HG03439 (cell line): ENCODE measurements around the gene ARAP1.
A peak's percentile ranks its signal among the peaks of the same experiment; 100 is the strongest.

Experiments used
- ATAC-seq: cut with Tn5 transposase; IDR thresholded peaks from one replicate; pipeline ENCODE4 v1.9.1; 2021; ENCODE audit warnings: mild to moderate bottlenecking, moderate library complexity; ENCODE audit not compliant: unreplicated experiment

Gene ARAP1

DNA sequence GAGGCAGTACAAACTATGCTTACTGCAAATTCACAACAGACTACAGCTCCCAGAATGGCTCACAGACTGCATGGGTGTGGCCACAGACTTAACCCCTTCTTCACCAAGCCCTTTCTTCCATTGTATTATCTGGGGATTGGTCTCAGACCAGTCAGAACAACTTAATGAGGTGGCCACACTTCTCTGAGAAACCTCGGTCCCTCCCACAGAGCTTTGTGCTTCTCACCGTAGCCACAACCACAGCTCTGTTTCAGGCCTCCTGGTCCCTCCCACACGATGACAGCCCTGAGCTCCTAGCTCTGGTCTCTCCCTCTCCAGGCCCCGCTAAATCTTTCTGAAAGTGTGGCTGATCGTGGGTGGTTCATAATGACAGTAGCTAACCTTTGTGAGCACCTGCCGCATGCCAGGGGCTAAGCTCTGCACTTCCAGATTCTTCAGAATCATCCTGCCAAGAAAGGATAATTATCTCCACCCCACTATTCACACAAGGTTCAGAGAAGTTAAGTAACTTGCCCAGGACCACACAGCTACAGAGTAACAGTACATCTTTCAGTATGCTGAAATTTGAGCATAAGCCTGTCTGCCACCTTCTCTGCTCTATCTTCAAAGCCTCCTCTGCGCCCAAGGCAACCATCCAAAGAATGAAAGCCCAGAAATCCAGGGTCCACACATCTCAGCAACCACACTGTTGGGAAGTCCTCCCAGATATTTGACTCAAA lies 83.4 kb downstream of the ARAP1 start:
- ATAC-seq = peak; percentile 90

DNA sequence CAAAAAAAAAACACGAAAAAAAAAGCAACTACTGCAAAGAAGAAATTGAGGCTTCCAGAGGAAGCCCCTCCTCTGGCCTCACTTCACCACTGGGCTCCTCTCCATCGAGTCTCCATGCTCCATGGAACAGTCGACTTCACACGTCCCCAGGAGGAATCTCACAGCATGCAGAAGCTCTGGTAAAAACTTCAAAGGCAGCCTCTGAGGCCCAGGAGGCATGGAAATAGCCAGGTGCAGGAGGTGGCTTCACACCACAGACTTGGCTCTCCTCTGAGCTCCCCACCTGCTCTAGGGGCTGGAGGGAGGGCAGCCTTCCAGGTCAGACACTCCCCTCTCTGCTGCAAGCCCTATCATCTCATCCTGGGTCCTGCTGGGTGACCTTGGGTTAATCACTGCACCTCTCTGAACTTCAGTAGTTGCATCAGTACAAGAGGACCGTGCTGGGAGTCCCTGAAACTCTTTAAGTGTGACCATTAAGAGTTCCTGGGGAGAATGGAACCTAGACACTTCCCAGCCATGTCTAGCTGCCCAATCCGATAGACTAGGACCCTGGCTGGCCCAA lies 86.2 kb downstream of the ARAP1 start:
- no peak for ATAC-seq

DNA sequence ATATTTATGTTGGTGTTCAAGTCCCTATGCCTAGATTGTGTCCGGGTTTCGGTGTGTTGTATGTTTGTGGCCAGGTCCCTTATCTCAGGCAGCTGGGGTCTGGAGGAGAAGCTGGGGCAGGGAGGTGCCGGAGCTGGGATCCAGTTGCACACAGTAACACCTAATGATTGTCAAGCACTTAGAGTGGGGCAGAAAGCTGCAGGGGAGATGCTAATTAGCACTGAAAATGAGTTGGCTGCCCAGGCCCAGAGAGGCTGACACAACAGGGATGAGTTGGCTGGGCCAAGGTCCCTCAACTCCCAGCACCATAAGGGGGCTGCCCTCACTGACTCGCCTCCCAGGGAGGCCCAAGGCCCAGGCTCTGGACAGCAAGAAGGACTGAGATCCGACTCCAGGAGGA lies 90.2 kb downstream of the ARAP1 start:
- ATAC-seq = no peak

DNA sequence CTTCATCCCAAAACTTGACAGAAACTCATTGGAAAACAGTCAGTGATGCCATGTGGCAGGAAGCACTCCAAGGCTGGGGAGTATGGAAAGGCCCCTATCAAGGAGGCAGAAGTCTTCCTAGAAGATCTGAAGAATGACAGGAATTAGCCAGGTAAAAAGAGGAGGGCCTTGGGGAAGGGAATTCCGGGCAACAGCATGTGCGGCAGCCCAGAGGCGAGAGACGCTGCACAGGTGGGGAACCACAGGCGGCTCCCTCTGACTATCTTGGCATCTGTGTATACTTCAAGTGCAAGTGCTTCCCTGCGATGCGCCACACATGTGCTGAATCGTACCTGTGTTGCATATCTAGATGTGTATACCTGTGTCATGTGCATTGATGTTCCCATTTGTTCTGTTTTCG lies 90.7 kb downstream of the ARAP1 start:
- no peak for ATAC-seq

DNA sequence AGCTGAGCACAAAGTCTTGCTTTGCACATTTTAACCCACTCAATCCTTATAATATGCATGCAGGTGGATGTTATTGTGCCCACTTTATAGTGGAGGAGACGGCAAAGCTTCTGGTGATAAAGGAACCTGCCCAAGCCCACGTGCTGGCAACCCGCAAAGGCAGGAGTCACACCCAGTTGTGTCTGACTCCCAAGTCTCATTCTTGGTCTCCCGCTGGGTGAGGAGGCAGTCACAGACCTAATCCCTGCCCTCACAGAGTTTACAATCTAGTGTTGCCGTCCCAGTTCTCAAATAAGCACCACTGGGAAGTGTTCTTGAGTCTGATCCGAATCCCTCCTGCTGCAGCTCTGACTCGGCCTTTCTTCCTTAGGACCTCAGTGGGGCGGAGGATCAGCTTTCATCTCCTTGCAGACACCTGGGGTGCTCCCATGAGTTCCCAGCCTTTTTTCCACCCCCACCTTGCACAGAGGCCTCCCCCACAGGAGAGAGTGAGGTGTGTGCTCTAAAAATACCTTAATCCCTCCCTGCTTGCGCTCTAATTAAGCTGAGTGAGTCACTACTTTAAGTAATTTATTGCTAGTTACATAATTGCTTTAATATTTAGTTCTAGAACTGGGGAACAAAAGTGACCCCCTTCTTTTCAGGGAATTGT lies 93.1 kb downstream of the ARAP1 start:
- ATAC-seq = no peak

DNA sequence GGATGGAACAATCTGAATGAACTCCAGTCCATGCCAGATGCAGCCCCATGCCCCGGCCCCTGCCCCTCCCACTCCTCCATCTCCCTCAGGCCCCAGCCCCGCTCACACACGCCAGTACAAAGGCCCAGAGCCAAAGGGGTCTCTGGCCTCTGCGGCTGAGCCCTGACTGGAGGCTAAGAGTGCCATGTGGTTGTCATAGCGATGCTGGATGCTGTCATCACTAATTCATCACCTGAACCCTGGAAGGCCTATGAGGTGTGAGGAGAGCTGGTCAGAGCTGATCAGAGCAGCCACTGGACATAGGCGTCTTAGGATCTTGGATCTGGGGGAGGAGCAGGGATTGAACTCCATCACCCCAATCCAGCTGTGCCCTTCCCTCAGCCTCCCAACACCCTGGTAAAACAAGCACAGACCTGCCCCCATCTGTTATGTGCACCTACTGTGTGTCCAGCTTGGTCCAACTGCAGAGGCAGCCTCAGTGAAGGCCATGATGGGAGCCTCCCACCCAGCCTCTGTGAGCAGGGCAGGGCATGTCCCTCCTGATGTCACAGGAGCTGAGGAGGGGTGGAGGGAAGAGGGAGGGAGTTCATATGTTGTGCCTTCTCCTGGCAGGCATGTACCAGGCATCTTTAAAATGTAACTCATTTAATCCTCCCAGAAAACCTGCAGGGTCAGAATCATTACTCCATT lies 94.7 kb downstream of the ARAP1 start:
- no peak for ATAC-seq

DNA sequence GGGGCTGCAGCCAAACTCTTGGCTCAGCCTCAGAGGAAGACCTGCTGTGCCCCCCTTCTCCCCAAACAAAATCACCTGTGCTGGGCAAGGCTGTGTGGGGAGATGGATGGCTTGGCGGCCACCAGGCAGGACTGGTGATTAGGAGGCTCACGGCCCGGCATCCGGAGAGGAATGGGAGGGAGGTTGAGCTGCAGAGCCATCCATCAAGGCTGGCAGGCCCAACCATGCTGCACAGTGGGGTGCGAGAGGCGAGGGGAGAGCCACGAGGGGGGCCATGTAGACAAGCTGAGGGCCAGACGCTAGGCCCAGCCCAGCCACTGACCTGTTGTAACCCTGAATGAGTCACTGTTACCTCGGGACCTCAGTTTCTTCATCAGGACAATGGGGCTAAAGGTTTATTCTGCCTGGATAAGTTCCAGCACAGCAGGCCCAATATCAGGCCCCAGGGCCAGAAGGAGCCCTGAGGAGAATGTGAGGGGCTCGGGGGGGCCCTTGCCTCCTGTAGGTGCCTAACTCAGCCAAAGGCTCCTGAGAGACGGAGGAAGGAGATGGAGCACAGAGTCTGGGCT lies 96.2 kb downstream of the ARAP1 start:
- no peak for ATAC-seq

DNA sequence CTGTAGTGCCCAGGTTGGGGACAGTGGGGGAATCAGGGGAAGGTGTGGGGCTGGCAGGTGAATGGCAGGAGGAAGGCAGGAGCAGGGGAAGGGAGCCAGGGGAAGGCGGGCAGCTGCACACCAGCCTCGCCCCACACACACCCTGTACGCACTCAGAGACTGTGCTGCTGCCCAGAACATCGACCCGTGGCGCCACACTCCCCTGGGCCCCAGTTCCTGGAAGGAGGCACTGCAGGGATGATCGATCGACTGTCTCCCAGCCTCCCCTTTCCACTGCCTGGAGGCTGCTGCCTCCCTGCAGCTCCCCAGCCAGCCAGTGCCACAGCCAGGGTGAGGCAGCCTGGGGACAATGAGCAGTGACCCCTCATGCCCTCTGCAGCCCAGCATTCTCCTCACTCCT lies 97.2 kb downstream of the ARAP1 start:
- ATAC-seq = no peak

DNA sequence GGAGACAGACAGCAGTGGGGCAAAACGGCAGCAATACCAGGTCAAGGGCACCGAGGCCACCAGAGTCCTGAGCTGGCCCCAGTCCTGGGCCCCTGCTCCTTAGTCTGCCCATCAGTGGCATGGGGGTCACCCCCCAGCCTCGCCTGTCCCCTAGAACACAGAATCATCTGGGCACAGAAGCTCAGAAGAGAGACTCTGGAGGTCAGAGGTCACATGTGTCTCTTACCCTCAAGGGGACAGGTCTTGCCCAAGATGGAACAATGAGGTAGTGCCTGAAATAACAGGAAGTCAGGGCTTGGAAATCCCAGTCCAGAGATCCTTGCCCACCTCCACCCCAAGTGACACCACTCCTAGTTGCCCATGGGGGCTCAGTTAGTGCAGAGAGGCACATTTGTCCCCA lies 98.6 kb downstream of the ARAP1 start:
- ATAC-seq = no peak

DNA sequence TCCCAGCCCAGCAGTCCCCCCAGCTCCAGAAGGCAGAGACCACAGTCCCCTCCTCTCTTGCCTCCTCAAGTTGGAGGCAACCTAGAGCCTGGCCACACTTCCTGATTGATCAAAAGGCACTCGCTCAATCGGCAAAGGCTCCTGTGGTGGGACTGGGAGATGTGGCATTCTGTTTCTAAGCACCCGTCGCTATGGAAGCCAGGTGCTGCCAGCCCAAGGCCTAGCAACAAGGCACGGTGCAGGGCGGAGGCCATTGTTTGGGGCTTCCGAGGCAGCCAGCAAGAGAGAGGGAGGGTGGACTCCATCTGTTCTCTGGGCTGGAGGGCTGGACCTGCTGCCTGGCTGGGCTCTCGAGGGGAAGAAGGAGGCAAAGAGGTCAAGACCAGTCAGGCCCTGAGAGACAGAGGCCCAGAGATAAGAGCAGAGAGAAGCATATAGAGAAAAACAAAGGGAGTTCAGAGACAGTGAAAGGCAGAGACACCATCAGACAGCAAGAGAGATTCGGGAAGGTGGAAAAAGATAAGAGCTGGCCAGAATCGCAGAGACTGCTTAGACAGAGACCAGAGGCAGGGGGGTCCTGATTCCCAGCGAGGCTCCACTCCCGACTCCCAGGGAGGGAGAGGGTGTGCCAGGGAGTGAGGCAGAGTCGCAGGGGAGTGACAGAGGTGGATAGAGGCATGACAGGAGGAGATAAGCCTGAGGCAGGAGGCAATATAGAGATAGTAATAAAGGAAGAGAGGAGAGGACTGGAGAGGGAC lies 99.2 kb downstream of the ARAP1 start:
- ATAC-seq = no peak

DNA sequence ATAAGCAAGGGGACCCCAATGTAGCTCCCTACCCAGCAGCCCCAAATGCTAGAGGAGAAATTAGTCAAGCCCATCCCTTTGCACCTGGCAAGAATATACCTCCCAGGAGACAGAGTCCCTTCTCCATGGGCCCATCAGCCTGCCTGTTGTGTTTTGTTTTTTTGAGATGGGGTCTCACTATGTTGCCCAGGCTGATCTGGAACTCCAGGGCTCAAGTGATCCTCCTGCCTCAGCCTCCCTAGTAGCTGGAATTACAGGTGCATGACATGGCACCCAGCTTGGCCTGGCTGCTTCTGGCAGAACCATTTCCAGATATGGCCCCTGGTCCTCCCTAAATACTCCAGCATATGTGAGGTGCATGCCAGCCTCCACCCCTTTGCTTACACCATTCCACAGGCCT lies 100.1 kb downstream of the ARAP1 start:
- no peak for ATAC-seq

DNA sequence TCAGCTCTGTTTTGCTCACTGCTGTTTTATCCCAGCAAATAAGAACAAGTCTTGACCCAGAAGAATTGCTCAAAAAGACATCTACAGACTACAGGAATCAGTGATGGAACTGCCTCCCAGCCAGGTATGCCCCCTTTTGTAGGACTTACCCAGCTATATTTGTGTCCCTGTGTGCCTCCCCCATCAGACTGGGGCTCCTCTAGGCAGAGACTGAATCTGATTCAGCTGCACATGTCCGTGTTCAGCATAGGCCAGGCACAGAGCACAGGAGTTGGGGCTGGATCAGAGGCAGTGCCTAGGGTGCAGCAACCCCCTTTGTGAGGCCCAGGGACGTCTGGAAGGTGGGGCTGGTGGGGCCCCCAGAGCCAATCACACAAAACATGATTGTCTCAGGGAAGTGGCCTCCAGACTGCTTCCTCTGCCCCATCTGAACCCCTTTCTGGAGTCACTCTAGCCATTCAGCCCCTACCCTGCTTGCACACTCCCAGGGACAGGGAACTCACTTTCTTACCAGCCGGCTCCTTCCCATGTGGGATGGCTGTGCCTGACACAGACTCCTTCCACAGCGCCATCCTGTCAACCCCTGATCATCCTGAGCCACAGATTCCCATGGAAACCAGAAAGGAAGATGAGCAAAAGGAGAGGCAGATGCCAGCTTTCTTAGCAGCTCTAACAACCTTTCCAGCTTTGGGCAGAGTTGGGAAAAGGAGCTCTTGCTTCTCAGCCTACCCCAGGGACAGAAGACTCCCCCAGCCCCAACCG lies 102.8 kb downstream of the ARAP1 start:
- no peak for ATAC-seq

DNA sequence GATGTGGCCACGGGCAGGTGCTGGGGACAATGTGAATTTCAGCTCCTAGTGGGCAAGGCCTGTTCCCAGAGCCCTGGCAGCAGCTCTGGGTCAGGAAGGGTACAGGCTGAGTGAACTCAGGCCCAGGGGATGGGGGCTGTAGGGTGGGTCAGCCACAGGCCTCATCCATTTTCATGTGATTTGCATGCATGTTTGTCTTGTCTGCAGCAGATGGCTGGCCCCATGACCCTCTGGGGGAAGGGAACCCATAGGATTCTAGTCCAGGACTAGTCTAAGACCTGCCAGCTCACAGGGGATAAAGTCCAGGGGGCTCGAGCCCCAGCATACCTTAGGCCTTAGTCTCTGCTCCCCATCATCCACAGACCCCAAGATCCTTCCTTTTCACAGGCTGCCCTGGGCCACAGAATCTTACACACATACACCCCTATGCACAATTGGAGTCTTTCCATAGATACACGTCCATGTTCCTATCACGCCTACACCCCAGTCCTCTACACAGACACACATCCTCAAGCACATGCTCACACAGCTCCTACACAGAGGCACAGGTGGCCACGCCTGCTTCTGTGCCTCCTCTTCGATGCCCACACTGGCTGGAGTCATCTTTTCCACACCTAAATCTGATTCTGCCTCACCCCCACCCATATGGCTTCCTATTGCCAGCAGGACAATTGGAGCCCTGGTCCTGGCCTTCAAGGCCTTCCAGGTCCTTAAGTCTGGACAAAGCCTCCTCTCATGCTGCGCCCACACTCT lies 103.6 kb downstream of the ARAP1 start:
- no peak for ATAC-seq

DNA sequence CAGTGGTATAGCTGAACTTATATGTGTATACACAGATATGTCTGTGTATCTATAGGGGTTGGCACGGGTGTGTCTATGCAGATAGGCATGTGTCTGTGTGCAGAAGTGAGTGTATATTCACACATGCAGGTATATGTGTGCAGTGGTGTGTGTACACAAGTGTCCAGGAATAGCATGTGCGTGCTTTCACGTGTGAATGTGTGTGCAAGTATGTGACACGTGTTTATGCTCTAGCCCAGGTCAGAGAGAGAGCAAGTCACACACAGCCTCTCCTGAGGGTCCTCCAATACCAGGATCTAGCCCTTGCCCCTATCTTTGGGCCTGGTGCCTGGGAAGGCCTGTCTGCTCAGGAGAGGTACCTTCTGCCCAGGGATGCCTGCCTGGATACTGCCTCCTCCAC lies 104.3 kb downstream of the ARAP1 start:
- no peak for ATAC-seq

DNA sequence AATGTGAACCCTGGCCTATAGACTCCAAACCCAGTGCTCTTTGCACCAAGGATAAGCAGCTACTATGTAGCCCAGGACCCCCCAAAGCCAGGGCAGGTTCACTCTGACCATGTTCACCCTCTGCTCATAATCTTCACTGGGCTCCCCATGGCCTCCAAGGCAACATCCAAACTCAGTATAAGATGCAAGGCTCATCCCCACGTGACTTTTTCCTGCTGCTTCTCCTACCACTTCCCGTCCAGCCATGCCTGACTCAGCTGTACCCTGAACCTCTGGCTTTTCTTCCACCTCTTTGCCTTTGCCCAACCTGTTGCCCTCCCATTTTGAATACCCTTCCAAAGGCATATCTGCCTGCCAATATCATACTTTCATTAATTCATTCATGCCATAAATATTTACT lies 105.7 kb downstream of the ARAP1 start:
- ATAC-seq = no peak

DNA sequence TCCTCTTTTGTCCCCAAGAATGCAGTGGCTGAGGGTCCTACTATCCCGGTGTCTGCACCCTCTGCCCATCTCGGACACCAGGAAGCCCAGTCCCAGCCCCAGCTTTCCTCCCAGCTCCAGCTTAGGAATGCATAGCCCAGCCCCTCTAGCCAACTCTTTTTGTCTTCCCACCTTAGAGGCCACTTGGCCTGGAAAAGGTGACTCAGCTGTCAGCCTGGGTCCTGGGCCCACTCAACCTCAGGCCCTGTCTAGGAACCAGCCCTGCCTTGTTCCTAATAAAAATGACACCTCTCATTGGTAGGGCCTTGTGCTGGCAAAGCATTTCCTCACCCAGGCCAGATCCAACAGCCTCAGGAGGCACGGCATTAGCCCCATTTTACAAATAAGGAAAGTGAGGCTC lies 106.2 kb downstream of the ARAP1 start:
- no peak for ATAC-seq

DNA sequence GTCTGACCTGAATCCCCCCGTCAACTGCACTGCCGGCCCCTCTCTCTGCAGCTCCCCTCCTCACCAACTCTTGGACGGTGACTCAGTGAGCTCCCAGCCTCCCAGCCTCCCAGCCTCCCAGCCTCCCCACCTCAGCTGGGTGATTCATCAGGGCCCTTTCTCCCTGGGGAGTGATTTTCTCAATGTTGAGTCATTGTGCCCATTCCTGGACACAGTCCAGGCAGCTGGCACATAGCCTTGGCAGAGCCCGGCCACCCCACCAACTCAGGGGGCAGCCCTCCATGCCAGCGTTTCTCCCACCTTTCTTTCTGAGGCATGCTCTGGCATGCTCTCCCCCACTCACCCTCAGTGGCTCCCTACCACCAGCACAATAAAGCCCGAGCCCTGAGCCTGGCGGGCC lies 108.7 kb downstream of the ARAP1 start:
- no peak for ATAC-seq

DNA sequence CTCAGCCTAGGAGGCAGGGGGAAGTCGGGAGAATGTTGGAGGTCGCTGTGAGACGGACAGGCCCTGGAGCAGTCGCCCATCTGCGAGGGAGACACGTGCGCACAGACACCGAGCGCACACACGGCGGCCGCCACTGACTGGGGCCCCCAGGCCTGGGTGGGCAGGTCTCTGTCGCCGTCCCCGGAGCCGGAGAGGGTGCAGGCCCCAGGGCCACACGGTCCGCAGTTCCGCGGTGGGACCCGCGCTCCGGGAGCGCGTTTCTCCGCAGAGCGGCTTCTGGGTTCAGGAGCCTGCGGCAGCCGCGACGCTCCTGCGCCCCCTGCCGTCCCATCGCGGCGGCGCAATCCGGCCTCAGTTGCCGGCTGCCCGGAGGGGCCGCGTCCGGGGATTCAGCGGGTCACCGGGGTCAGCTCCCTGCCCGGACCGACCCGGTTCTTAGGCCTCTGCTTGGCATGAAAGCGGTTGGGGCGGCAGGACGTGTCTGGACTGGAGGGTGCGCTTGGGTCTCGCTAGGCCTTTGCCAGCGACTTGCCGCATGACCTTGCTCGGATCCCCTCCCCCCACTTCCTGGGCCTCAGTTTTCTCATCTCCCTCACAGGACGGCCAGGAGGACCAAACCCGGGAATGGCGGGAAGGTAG lies 109.2 kb downstream of the ARAP1 start:
- peak; percentile 52 for ATAC-seq
